ENCODE measurements around the gene NR3C2.

- TF ChIP-seq, protein P1, sequence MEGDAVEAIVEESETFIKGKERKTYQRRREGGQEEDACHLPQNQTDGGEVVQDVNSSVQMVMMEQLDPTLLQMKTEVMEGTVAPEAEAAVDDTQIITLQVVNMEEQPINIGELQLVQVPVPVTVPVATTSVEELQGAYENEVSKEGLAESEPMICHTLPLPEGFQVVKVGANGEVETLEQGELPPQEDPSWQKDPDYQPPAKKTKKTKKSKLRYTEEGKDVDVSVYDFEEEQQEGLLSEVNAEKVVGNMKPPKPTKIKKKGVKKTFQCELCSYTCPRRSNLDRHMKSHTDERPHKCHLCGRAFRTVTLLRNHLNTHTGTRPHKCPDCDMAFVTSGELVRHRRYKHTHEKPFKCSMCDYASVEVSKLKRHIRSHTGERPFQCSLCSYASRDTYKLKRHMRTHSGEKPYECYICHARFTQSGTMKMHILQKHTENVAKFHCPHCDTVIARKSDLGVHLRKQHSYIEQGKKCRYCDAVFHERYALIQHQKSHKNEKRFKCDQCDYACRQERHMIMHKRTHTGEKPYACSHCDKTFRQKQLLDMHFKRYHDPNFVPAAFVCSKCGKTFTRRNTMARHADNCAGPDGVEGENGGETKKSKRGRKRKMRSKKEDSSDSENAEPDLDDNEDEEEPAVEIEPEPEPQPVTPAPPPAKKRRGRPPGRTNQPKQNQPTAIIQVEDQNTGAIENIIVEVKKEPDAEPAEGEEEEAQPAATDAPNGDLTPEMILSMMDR (IDR thresholded peaks at IDR 0.05; ENCODE audit: poor library complexity, severe bottlenecking) = no peak
- TF ChIP-seq EZH2 (IDR thresholded peaks at IDR 0.05; ENCODE audit: borderline replicate concordance, insufficient read depth, low read length, poor library complexity, severe bottlenecking) (no peak), MXI1 (conservative IDR thresholded peaks at IDR 0.05; ENCODE audit: poor library complexity, severe bottlenecking) (no peak), POLR2AphosphoS5 (IDR thresholded peaks at IDR 0.05) (no peak), EP300 (conservative IDR thresholded peaks at IDR 0.05; ENCODE audit: poor library complexity, severe bottlenecking) (no peak)
These were observed 325.2 kb downstream of the NR3C2 start for GRCh38 chr4:148116969-148117368.

Measured in neural cell (in vitro differentiated cells).